Suprapubic skin (tissue), 4 donors: Measurements from ENCODE around the gene RBM47. TPM values are rescaled to one million over a fixed set of nuclear protein-coding genes. Genes with fewer than 3 reads are reported as not detected.

Experiments used
- DNase-seq, 2 donors: peaks; one replicate each; pipeline ENCODE4 v3.0.0-alpha.2; 2019; ENCODE audit warnings: low spot score in 2 of 2
- H3K27ac ChIP-seq: fragments of 200-600 bp; sonication (generic); one replicate; pipeline ENCODE4 v1.5.1; 2019
- H3K27me3 ChIP-seq: fragments of 200-600 bp; sonication (generic); one replicate; pipeline ENCODE4 v1.5.1; 2019
- H3K36me3 ChIP-seq: fragments of 200-600 bp; sonication (generic); one replicate; pipeline ENCODE4 v1.5.1; 2019
- H3K4me1 ChIP-seq: fragments of 200-600 bp; sonication (generic); one replicate; pipeline ENCODE4 v1.5.1; 2019
- H3K4me3 ChIP-seq: fragments of 200-600 bp; sonication (generic); one replicate; pipeline ENCODE4 v1.5.1; 2019; ENCODE audit warnings: mild to moderate bottlenecking
- H3K9me3 ChIP-seq: fragments of 200-600 bp; sonication (generic); one replicate; pipeline ENCODE4 v1.5.1; 2019
- EP300 ChIP-seq: sonication (generic); formaldehyde crosslinking; IDR thresholded peaks from one replicate; pipeline ENCODE4 v1.6.1; 2017; ENCODE audit warnings: antibody characterized with exemption
- POLR2A ChIP-seq, 2 donors: fragments of 450-650 bp; IDR thresholded peaks; one replicate each; pipeline ENCODE4 v1.6.1; 2017; ENCODE audit warnings: antibody characterized with exemption in 2 of 2, mild to moderate bottlenecking in 2 of 2, moderate library complexity in 2 of 2
- POLR2AphosphoS5 ChIP-seq, 3 donors: sonication (generic); formaldehyde crosslinking; IDR thresholded peaks; one replicate each; pipeline ENCODE4 v1.6.1; 2017; ENCODE audit warnings: antibody characterized with exemption in 3 of 3
- WGBS: methylation state at CpG from one replicate; pipeline ENCODE4 v1.1.5; 2018; 5-methylcytosine and 5-hydroxymethylcytosine counted together
- total RNA-seq, 4 donors: library from RNA; depleted of rRNA; stranded (reverse); fragments of >200 nt; gene quantifications; one replicate each; pipeline ENCODE4 v1.1.0, GENCODE V29; 2016
- TF ChIP-seq, protein P1 (sequence below), 2 donors: fragments of 200-600 bp in 1 of 2; fragments of 450-650 bp in 1 of 2; sonication (generic) in 1 of 2; IDR thresholded peaks; one replicate each; pipeline ENCODE4 v1.5.1; 2016 to 2019; ENCODE audit warnings: antibody characterized with exemption in 2 of 2, mild to moderate bottlenecking in 1 of 2, moderate library complexity in 1 of 2

The RBM47 gene
- total RNA-seq, 4 donors from 2014 or later, result 40.2 to 286 (median 47.4) TPM

DNA sequence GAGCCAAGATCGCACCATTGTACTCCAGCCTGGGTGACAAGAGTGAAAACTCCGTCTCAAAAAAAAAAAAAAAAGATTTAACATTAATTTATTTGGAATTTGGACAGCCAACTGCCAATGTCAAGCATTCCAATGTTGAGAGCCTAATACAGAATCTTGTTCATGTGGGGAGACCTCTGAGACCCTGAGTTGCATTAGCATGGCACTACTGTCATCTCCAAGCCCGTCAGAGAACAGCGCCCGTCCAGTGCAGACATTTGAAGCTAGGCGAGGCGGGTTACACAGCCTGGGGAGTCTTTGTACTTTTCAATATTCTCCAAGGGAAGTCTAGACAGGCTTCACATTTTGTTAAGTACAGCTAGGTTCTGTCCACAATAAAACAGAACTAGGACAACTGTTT lies 167.8 kb downstream of the RBM47 start:
- H3K4me3 ChIP-seq, result no peak overlapping the region
- TF ChIP-seq, protein P1, sequence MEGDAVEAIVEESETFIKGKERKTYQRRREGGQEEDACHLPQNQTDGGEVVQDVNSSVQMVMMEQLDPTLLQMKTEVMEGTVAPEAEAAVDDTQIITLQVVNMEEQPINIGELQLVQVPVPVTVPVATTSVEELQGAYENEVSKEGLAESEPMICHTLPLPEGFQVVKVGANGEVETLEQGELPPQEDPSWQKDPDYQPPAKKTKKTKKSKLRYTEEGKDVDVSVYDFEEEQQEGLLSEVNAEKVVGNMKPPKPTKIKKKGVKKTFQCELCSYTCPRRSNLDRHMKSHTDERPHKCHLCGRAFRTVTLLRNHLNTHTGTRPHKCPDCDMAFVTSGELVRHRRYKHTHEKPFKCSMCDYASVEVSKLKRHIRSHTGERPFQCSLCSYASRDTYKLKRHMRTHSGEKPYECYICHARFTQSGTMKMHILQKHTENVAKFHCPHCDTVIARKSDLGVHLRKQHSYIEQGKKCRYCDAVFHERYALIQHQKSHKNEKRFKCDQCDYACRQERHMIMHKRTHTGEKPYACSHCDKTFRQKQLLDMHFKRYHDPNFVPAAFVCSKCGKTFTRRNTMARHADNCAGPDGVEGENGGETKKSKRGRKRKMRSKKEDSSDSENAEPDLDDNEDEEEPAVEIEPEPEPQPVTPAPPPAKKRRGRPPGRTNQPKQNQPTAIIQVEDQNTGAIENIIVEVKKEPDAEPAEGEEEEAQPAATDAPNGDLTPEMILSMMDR (IDR thresholded peaks at IDR 0.05), result no peak
- TF ChIP-seq EP300 (no peak), POLR2A (IDR thresholded peaks at IDR 0.05) (no peak), POLR2AphosphoS5 (IDR thresholded peaks at IDR 0.05) (no peak)
- H3K9me3 ChIP-seq, result no peaks in the 10 kb centered on the region
- H3K36me3 ChIP-seq, result peaks cover 6% of the 10 kb centered on the region
- H3K27ac ChIP-seq, result no peak overlapping the region
- DNase-seq, result no peak
- H3K4me1 ChIP-seq, result no peaks in the 10 kb centered on the region
- 92% methylated on average over 7 of the region's 7 CpGs for WGBS
- no peaks in the 10 kb centered on the region for H3K27me3 ChIP-seq

DNA sequence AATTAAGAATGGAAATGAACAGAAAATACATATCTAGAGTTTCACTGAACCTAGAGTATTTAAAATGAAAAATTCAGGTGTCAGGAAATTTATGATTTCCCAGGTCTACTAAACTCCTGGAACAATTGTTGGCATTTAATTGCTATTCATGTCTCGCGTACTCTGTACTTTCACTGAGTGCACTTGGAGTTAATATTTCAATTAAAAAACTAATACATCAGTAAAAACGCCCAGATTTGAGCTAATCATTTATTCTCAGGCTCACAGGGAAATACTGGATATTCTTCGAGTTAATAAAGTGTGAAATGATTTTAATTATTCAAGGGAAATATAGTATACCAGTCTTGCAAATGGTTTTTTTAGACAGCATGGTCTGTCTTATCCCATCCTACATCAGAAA lies 168.6 kb downstream of the RBM47 start:
- H3K27me3 ChIP-seq, result no peaks in the 10 kb centered on the region
- TF ChIP-seq EP300, result no peak
- TF ChIP-seq, protein P1 (IDR thresholded peaks at IDR 0.05), result no peak
- TF ChIP-seq POLR2AphosphoS5 (IDR thresholded peaks at IDR 0.05), result no peak
- no peak for TF ChIP-seq POLR2A (IDR thresholded peaks at IDR 0.05)
- no peak overlapping the region for H3K4me3 ChIP-seq
- H3K36me3 ChIP-seq, result peaks cover 6% of the 10 kb centered on the region
- WGBS, result 88% methylated on average over 4 of the region's 4 CpGs
- H3K27ac ChIP-seq, result no peak overlapping the region
- no peaks in the 10 kb centered on the region for H3K4me1 ChIP-seq
- DNase-seq, result no peak
- H3K9me3 ChIP-seq, result no peaks in the 10 kb centered on the region

DNA sequence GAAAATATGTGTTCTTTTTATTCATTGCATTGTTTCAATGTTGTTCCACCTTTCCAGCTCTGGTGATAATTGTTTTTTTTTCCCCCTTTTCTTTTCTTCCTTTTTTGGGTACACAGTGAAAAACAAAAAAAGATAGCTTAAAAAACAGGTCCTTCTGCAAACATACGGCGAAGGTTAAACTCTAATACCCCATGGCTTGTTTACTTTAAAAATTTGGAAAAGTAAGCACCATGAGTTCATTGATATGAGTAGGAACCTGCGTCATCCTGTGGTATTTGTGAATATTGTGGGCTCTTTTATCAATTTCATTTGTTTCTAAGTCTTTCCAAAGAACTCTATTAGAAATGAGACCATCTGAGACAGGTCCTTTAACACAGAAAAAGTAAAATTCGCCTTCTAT lies 171.0 kb downstream of the RBM47 start:
- Histone ChIP-seq H3K4me1 (no peaks in the 10 kb centered on the region), H3K27ac (no peak overlapping the region)
- DNase-seq, result no peak

DNA sequence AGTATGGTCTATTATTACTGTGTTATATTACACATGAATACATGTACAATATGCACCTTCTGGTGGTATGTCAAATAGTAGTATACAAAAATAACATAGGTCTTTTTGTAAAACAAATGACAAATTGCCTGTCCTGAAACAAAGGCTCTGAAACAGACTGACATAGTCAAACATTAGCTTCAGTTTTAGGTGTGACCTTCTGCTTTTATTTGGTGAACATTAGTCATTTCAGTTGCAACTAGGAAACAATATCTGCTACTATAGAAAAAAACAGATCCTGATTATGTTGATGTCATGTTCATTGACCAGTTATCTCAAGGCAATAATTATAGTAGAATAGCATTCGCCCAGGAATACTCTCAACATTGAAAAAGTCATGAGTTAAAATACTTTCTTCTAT lies 171.6 kb downstream of the RBM47 start:
- Histone ChIP-seq H3K27ac (no peak overlapping the region), H3K4me1 (no peaks in the 10 kb centered on the region), H3K27me3 (no peaks in the 10 kb centered on the region), H3K4me3 (no peak overlapping the region), H3K36me3 (no peaks in the 10 kb centered on the region), H3K9me3 (no peaks in the 10 kb centered on the region)
- DNase-seq, result no peak
- WGBS, result 88% methylated on average over 1 of the region's 1 CpG
- TF ChIP-seq POLR2A (IDR thresholded peaks at IDR 0.05), result no peak
- TF ChIP-seq, protein P1 (IDR thresholded peaks at IDR 0.05), result no peak
- TF ChIP-seq POLR2AphosphoS5 (IDR thresholded peaks at IDR 0.05), result no peak
- no peak for TF ChIP-seq EP300

More for the DNA sequence above, 171.0 kb downstream of the RBM47 start:
- Histone ChIP-seq H3K9me3 (no peaks in the 10 kb centered on the region), H3K27me3 (no peaks in the 10 kb centered on the region), H3K4me3 (no peak overlapping the region), H3K36me3 (no peaks in the 10 kb centered on the region)
- TF ChIP-seq POLR2A (IDR thresholded peaks at IDR 0.05), result no peak
- TF ChIP-seq EP300, result no peak
- TF ChIP-seq POLR2AphosphoS5 (IDR thresholded peaks at IDR 0.05), result no peak
- TF ChIP-seq, protein P1 (IDR thresholded peaks at IDR 0.05), result no peak
- WGBS, result 85% methylated on average over 4 of the region's 4 CpGs

DNA sequence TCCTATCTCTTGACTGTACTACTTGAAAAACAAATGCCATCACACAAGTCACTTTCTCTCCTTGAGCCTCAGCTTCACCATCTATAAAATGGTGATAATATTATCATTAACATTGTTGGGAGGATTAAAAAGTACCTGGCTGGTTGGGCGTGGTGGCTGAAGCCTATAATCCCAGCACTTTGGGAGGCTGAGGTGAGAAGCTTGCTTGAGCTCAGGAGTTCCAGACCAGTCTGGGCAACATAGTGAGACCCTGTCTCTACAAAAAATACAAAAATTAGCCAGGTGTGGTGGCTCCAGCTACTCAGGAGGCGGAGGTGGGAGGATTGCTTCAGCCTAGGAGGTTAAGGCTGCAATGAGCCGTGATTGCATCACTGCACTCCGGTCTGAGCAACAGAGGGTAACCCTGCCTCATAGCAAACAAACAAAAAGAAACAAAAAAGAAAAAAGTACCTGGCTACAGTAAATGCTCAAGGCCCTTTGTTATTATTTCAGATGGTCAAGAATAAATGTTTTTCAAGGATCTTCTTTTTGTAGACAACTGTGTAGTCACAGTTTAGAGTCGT lies 174.2 kb downstream of the RBM47 start:
- Histone ChIP-seq H3K36me3 (no peaks in the 10 kb centered on the region), H3K27ac (no peak overlapping the region), H3K4me3 (no peak overlapping the region), H3K9me3 (no peaks in the 10 kb centered on the region), H3K4me1 (no peaks in the 10 kb centered on the region), H3K27me3 (no peaks in the 10 kb centered on the region)
- no peak for DNase-seq
- 80% methylated on average over 5 of the region's 5 CpGs for WGBS
- TF ChIP-seq POLR2AphosphoS5 (IDR thresholded peaks at IDR 0.05), result no peak
- TF ChIP-seq POLR2A (IDR thresholded peaks at IDR 0.05), result no peak
- TF ChIP-seq, protein P1 (IDR thresholded peaks at IDR 0.05), result no peak
- TF ChIP-seq EP300, result no peak
